Stimulated activated CD8-positive, alpha-beta memory T cell treated with anti-CD3 and anti-CD28 coated beads, Interleukin-15, amount 100 ng/mL, for 24 hours (primary cell): ENCODE data around the gene DRD1.
"Not testable (repeated sequence)": the region's sequence is repeated elsewhere in the genome, so short reads cannot be mapped to it uniquely, and the experiment has no call there.

ENCODE experiments used
- DNase-seq: peaks from one replicate; pipeline ENCODE4 v3.0.0-alpha.2; 2020; ENCODE audit warnings: low read depth

DRD1 gene

DNA sequence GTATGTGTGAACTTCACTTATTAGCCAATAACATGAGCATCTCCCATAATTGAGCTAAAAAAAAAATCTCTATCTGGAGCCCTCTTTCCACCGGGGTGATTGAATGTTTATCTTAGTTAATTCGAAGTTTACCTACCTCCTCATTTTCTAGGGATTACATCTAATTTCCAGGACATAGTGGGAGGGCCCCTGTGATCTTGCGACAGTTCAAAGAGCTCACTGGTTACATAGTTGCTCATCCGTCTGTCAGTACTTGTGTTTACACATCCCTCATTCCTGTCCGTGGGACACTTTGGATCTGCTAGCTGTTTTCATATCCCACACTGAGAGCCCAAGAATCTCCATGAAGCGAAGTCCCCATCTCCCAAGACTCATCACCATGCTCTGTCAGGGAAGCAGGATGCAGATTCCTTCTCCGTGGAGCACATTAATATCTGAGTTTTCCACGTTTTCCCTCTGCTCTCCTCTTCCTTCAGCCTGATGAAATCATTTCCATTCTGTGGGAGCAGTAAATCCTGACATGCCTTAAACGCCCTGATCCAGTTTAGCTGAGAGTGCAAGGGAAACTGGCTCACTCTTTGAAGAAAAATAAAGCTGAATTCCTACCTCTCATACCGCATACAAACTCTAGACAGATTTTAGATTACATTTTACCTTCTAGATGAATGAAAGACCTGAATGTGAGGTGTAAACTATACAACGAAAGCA lies 24.2 kb upstream of the DRD1 start:
- no peak for DNase-seq

DNA sequence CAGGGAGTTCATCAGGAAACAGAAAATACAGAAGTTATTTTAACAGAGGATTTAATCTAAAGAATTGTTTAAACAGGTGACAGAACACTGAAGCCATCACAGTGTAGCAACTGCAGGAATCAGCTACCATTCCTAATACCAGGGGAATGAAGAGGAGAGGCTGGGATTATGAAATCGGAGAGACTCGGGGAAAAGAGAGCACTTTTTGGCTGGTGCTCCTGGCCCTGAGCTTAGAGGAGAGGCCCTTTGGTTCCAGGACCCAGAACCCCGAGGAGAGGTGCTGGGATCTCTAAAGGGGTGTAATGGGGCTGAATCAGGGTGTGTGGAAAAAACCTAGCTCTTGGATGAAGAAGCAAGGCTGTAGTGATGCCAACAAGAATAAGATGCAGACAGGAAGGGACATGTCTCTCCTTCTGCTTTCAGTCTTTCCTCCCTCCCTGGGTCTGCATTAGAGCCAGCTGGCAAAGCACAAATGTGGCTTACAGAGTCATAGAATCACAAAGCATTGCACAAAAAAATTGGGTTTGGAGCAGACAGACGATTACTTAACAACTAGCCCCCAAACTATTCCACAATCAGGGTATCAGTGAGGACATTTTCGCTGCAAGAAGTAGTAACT lies 22.8 kb upstream of the DRD1 start:
- DNase-seq = no peak

DNA sequence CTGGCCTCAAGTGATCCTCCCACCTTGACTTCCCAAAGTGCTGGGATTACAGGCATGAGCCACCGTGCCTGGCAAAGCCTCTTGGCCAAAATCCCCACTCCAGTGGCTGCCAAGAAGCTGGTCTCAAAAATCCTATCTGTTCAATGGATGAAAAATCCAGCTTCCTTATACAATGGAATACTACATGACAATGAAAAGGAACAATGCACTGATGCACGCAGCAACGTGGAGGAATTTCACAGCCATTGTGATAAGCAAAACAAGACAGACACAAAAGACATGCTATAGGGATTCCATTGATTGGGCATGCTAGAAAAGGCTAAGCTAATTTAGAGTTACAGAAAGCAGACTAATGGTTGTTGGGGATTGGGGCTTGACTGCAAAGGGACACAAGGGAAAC lies 21.3 kb upstream of the DRD1 start:
- no peak for DNase-seq

DNA sequence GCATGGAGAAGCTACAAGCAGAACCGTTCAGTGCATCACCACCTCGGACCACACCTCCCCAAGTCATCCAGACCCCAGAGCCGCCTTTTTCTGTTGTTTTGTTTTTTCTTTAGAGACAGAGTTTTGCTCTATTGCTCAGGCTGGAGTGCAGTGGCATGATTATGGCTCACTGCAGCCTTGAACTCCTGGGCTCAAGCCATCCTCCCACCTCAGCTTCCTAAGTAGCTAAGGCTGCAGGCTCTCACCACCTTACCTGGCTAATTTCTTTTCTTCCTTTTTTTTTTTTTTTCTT lies 20.9 kb upstream of the DRD1 start:
- DNase-seq = no peak

DNA sequence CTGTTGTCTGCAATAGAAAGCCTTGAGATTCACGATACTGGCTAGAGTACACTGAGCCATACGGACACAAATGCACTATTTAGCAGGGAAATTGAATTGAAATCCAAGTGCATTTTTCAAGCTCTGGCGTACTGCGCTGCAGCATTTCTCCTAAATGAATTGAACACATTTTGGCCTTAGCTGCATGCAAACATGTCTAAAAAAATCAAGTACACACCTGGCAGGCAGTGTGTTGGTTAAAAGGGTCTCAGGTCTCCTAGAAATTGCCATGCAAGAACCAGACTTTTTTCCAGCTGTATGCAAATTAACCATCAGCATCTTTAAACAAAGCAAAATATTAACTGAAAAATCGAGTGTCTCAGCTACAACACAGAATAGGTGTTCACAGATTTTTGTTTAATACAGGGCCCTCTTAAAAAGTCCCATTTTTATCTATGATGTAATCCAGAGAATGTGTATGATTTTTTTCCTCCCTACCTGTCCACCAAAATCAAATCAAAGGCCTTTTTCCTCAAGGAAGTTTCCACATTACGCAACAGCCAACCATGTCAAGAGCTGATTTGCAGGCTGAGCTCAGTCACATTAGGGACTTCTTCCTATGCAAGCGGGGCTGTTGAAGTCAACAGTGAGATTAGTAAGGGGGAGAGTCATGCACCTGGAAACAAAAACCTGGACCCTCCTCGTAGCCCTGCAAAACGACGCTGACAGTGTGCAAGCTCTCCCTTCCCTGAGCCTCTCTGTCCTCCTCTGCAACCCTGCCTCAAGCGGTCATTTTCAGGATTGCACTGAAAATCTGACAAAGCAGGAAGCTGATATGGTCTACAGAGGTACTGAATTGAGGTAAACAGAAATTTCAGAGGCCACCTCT lies 20.3 kb upstream of the DRD1 start:
- no peak for DNase-seq

DNA sequence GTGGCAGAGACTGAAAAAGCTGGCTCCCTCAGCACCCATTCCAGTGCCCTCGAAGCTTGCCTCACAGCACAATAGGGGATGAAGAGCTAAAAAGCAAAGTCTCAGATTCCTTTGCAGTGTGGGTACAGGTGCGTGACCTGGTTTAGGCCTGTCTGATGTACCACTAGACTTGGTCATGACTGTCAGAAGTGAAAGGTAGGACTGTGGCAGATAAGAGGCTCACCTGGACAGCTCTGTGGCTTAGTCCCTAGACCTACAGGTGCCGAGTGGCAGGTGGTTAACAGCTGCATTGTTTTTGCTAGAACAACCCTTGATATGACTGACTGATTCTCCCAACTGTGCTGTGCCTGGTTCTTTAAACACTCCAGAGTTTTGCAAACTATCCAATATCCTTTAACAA lies 19.7 kb upstream of the DRD1 start:
- DNase-seq = no peak

DNA sequence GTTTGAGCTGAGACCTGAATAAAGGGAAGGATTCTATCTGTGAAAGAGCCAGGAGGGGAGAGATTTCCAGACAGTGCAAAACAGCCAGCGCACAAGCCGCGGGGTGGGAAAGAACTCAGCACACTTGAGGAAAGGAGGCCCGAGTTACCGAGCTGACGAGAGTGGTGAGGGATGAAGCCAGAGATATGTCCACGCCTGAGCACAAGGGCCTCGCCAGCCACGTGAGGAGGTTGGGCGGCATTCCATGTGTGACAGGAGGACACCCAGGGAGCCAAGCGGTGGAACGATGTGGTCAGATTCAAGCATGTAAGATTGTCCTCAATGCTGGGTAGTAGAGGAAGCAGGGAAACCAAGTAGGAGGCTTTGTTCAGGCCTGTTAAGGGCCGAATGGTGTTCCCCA lies 17.4 kb upstream of the DRD1 start:
- DNase-seq = no peak

DNA sequence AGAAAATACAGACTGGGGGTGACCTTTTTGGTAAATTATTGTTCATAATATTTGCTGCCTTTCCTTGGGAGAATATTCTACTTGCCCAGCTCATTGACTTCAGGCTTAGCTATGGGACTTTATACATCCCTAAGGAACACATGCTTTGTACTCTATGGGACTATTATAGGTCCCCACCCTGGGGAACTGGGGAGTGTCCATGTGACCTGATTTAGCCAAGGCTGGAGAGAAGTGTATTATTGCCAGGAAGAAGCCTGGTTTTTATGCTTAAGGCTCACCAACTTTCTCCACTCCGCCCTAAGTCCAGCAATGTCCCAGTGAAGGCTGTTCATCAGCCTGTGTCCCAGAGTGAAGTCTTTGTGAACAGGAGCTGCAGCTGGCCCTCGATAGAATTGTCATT lies 16.6 kb upstream of the DRD1 start:
- no peak for DNase-seq

DNA sequence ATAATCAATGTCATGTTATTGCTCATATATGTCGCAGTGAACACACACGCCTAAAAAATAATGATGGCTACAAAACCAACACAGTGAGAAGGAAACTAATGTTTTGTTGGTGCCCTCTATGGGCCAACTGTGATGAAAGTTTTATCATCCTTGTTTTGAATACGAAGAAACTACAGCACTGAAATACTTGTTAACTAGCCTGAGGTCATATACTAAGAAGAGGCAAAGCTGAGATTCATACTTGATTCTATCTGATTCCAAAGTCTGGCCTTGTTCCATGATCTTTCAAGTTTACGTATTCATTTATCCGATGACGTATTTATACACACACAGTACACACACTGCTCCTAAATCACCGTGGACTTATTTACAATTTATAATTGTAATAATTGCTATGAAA lies 16.1 kb upstream of the DRD1 start:
- DNase-seq = no peak

DNA sequence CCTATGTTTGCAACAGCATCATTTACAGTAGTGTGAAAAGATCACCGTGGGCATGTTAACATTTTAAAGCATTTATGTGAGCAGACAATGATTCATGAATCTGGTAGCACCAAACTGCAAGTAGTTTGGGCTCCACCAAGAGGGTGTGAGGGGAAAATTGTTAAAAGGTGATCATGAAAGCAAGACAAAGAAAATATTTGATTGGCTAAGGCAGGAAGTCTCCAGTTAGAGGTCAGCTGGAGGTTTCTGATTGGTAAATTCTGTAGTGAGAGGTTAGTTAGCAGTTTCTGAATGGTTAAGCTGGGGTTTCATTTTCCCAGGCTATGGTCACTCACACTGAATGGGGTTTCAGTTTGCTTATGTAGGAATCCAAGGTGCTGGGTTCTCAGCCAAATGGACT lies 13.5 kb upstream of the DRD1 start:
- DNase-seq = no peak

DNA sequence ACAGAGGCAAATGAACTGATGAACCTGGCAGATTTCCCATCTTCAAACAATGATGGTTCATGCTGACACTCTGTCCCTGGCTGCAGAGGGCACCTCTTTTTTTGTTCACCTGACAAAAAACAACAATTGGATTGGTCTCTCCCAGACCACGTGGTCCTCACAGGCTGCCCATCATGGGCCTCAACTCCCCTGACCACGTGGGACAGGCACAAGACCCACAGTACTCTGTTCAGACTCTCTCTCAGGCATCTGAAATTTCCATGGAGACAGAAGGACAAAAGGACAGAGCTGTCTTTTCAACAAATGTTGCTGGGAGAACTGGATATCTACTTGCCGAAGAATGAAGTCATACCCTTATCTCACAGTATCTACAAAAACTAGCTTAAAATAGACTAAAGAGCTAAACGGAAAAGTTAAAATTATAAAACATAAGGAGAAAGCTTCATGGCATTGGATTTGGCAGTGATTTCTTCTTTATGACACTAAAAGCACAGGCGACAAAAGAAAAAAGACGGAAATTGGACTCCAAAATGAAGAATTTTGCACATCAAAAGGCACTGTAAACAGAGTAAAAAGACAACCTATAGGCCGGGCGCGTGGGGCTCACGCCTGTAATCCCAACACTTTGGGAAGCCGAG lies 12.2 kb upstream of the DRD1 start:
- no peak for DNase-seq

DNA sequence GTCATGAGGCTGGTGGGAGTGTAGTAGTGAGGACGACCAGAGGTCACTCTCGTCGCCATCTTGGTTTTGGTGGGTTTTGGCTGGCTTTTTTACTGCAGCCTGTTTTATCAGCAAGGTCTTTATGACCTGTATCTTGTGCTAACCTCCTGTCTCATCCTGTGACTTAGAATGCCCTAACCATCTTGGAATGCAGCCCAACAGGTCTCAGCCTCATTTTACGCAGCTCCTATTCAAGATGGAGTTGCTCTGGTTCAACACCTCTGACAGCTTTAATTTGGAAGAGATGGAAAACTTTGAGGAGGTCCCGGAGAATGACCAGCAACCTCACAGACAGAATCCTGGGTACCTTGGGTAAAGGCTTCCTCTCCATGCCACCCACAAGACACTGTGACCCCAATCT lies 10.4 kb upstream of the DRD1 start:
- not testable (repeated sequence) for DNase-seq

DNA sequence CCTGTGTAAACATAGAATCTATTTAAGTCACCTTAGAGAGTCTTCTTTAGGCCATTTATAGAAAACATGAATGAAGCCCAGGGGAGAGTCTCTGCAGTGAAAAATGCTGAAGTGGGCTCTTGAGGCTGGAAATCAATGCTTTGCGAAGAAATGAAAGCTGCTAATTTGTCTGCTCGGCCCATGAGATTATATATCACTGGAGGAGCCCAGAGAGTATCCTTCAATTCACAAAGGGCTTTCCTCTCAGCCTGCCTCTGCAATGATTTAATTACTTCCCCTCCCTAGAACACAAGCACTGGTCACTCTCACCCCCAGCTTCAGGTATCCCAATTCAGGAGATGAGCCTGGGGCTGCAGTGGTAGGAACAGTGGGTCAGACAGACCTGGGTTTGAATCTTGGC lies 8.2 kb upstream of the DRD1 start:
- no peak for DNase-seq

DNA sequence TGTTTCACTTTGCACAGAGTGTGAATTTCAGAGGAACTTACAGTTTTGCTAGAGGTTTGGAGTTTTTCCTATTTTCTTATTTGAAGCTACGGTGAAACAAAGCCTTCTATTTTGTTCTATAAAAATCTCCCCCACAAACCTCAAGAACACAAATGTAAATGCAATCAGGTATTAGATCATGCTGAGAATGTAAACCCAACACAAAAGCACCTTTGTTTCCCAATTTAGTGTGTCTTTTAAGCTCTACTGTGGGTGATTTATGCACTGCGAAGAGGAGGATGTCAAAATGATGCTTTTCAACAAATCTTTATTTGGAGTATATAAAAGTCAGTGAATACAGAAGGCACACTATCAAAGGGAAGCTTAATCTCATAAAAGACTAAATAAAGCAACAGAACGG lies 4.3 kb upstream of the DRD1 start:
- DNase-seq = no peak

DNA sequence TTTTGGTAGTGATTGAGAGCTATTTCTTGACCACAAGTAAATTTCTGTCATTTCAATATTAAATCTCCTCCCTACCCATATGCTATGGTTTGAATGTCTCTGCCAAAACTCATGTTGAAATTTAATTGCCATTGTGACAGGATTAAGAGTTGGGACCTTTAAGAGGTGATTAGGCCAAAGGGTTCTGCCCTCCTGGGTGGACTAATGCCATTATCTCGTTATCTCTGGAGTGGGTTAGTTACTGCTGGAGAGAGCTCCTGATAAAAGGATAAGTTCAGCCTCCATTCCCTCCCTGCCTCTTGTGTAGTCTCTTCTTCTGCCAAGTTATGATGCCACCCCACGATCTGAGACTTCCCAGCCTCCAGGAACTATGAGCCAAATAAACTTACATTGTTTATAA lies 3.6 kb upstream of the DRD1 start:
- DNase-seq = no peak

DNA sequence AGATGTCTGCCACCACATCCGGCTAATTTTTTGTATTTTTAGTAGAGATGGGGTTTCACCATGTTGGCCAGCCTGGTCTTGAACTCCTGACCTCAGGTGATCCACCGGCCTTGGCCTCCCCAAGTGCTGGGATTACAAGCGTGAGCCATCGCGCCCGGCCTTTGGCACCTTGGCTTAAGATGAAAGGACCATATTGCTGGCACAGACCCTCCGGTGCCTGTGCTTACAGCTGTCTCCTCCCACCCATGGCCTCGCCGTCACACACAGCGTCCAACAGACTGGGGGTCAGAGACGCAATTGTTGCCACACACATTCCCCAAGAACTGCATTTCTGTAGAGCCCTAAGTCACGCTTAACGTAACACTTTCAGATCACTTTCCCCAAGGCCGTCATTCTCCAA lies 2.4 kb upstream of the DRD1 start:
- not testable (repeated sequence) for DNase-seq

DNA sequence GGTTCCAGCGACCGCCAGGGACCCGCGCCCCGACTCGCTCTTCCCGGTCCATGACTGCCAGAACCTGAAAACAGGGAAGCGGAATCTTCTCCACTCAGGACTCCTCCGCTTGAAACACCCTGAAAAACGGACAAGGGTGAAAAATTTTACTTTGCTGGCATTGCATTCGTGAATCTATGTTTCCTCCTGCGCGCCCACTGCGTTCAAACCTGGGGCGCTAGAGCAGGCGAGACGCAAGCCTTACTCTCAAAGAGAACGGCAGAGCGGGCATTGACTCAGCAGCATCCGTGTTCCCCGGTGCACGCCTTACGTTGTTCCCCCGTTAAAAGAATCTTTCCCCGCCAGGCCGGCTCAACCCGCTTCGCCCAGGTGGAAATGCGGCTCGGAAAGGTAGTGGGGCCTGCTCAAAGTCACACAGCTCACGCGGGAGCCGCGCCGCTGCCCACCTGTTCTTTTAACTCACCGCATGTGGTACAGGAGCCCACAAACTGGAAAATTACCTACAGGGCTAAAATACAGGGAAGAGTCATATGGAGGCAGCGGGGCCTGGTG lies 999 bp upstream of the DRD1 start:
- DNase-seq = no peak

DNA sequence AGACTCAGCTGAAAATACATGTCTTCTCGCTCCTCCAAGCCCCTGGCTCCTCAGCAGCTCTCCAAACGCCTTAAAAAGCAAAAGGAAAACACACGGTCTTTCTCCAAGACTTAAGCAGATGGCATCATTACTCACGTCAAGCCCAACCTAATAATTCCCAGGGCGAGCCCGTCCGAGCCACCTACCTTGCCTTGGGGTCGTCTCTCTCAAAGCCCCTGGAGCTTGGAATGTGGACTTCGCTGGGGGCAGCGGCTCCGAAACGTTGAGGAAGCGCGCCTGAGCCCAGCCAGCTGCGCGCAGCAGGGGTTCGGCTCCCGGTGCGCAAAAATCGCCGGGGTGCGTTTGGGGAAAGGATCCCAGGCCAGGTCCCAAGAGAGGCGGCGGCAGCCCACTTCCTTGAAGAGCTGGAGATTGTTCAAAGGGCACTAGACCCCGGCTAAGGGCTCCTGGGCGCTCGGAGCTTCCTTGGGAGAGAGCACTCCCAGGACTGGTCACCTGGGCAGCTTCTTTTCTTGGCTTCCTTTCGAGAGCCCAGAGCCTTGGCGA lies 395 bp downstream of the DRD1 start:
- no peak for DNase-seq

DNA sequence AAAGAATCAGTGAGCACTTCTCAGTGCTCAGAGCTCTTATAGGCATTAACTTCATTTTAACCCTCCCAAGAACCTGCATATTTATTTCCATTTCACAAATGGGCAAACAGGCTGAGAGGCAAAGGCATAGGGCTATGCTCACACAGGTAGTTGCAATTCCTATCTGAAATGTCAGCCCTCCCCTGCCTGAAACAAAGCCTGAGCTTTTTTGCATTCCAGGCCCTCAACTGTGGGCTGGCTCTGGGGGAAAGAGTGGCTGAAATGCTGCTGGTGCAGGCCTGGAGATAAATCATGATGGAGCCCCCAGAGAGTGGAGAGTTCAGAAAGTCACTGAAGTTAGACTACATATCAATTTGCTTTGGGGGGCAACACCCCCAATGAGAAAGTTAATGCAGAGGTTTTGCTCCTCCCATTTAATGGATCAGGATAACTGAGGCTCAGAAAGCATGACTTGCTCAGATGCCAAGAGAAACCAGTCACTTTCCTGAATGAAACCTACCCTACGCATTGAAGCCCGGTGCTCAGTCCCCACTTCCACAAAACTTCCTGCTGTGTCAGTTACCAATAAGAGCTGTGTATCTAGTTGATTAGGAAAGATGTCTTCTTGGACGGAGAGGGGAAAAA lies 5.6 kb downstream of the DRD1 start:
- no peak for DNase-seq

DNA sequence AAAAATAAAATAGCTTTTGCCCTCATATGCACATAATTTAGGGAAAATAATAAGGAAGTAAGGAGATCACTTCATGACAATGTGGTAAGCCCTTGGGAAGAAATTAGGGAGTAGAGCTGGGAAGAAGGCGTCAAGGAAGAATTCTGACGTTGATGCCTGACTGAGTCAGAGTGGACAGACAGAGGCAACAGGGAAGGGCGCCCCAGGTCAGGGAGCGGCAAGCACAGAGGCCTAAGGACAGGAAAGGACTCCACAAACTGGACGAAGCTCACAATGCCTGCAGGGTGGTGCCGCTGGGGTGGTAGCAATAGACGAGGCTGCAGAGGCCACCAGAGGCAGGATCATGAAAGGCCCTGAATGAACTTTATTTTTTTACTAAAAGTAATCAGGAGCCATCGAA lies 7.6 kb downstream of the DRD1 start:
- no peak for DNase-seq

DNA sequence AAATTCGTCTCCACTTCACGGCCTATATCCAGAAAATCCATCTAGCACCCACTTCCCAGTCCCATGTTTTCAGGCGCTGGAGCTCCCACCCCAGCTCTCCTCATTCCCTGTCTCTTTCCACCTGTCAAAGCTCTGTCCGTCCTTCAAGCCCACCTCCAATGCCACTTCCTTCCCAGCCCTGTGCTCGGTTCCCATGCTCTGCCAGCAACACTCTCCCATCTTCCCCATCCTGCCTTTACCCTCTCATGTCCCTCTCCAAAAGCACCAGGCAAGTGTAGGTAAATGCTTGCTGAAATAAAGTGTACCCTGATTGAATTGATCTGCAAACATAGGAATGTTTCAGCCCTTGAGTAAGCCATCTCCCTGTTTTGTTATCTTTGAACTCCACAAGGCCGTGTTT lies 9.2 kb downstream of the DRD1 start:
- no peak for DNase-seq

DNA sequence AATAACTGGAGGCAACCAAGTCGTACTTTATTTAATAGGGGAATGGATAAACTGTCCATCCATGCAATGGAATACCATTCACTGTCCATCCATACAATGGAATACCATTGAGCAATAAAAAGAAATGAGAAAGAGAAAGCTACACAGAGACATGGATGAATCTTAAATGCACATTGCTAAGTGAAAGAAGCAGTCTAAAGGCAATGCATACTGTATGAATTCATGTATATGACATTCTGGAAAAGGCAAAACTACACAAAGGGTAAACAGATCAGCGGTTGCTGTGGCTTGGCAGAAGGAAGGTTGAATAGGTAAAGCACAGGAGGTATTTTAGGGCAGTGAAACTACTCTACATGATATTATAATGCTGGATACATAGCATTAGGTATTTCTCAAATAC lies 16.2 kb downstream of the DRD1 start:
- DNase-seq = no peak
